Fibroblast of lung (primary cell): ENCODE results near the gene LSAMP. TPM values are rescaled to one million over a fixed set of nuclear protein-coding genes. Genes with fewer than 3 reads are reported as not detected.

Experiments
- DNase-seq, 2 donors: peaks; one replicate each; pipeline versions ENCODE4 v3.0.0 to v3.0.0-alpha.2; 2010; ENCODE audit warnings: low read depth in 2 of 2
- H2AFZ ChIP-seq: 2 replicates; pipeline ENCODE4 v1.5.1; 2012; ENCODE audit warnings: low read length, control low read depth, inconsistent platforms
- H3K27ac ChIP-seq: 2 replicates; pipeline ENCODE4 v1.5.1; 2011; ENCODE audit warnings: low read length, control low read depth; ENCODE audit not compliant: insufficient read depth
- H3K27me3 ChIP-seq: 2 replicates; pipeline ENCODE4 v1.5.1; 2011; ENCODE audit warnings: mild to moderate bottlenecking, low read length; ENCODE audit not compliant: control insufficient read depth, insufficient read depth
- H3K36me3 ChIP-seq: 2 replicates; pipeline ENCODE4 v1.5.1; 2011; ENCODE audit warnings: low read length; ENCODE audit not compliant: control insufficient read depth, insufficient read depth
- H3K4me1 ChIP-seq: 2 replicates; pipeline ENCODE4 v1.5.1; 2011; ENCODE audit warnings: low read length; ENCODE audit not compliant: control insufficient read depth, insufficient read depth; ENCODE audit errors: extremely low read depth
- H3K4me2 ChIP-seq: 2 replicates; pipeline ENCODE4 v1.5.1; 2011; ENCODE audit warnings: low read length, control low read depth; ENCODE audit not compliant: insufficient read depth; ENCODE audit errors: extremely low read depth
- H3K4me3 ChIP-seq, 4 experiments: fragments of 200-600 bp in 1 of 4; sonication (generic) in 1 of 4; replicated peaks in 1 of 4; 2 replicates each; pipeline ENCODE4 v1.5.1; 2011 to 2016; ENCODE audit warnings: low read length in 4 of 4, low read depth in 3 of 4, mild to moderate bottlenecking in 3 of 4, control low read depth in 2 of 4, inconsistent platforms in 1 of 4, mixed read lengths in 1 of 4; ENCODE audit not compliant: insufficient read depth in 1 of 4; ENCODE audit errors: control extremely low read depth in 1 of 4
- H3K79me2 ChIP-seq: 2 replicates; pipeline ENCODE4 v1.5.1; 2012; ENCODE audit warnings: mild to moderate bottlenecking, low read length, inconsistent platforms; ENCODE audit not compliant: control insufficient read depth, insufficient read depth
- H3K9ac ChIP-seq: 2 replicates; pipeline ENCODE4 v1.5.1; 2011; ENCODE audit warnings: mild to moderate bottlenecking, low read length, control low read depth; ENCODE audit not compliant: insufficient read depth
- H3K9me3 ChIP-seq: 2 replicates; pipeline ENCODE4 v1.5.1; 2012; ENCODE audit warnings: low read depth, low read length; ENCODE audit not compliant: control insufficient read depth, insufficient read depth
- H4K20me1 ChIP-seq: 2 replicates; pipeline ENCODE4 v1.5.1; 2011; ENCODE audit warnings: low read length; ENCODE audit not compliant: control insufficient read depth, insufficient read depth; ENCODE audit errors: extremely low read depth
- CTCF ChIP-seq, 2 donors: IDR thresholded peaks in 1 of 2; conservative IDR thresholded peaks in 1 of 2; 1 replicate in 1 of 2; 2 replicates in 1 of 2; pipeline ENCODE4 v1.5.1; 2011 to 2012; ENCODE audit warnings: low read length in 2 of 2, control low read depth in 1 of 2, inconsistent platforms in 1 of 2, low read depth in 1 of 2, mild to moderate bottlenecking in 1 of 2
- EZH2 ChIP-seq: IDR thresholded peaks from 2 replicates; pipeline ENCODE4 v1.5.1; 2012; ENCODE audit warnings: low read length, control low read depth, mild to moderate bottlenecking; ENCODE audit errors: missing control alignments
- polyA plus RNA-seq, 2 donors: library from polyadenylated mRNA; depleted of rRNA in 1 of 2; stranded (reverse) in 1 of 2; unstranded in 1 of 2; fragments of >200 nt; gene quantifications; 2 replicates each; pipeline ENCODE4 v1.2.1, GENCODE V29; 2011 to 2012; ENCODE audit warnings: missing spikeins in 1 of 2
- total RNA-seq: library from RNA; depleted of rRNA; stranded (reverse); fragments of >200 nt; gene quantifications from 2 replicates; pipeline ENCODE4 v1.2.1, GENCODE V29; 2014

Gene LSAMP
- total and polyA plus RNA-seq, 2 donors (not counting 1 experiment from before 2014, with no cell fraction given): 4.8 to 5.9 TPM

GRCh38 chr3:116145613-116146012 lies 299.7 kb downstream of the LSAMP start:
- Histone ChIP-seq H3K27ac (no peak overlapping the region), H4K20me1 (no peaks in the 10 kb centered on the region), H3K27me3 (no peaks in the 10 kb centered on the region), H3K4me1 (no peaks in the 10 kb centered on the region), H3K9me3 (no peaks in the 10 kb centered on the region), H3K9ac (no peak overlapping the region), H3K4me3 (no peak overlapping the region), H3K79me2 (no peaks in the 10 kb centered on the region), H3K4me2 (no peak overlapping the region), H3K36me3 (no peaks in the 10 kb centered on the region), H2AFZ (no peak overlapping the region)
- TF ChIP-seq EZH2: no peak
- DNase-seq: no peak

- peak; percentile 32 to 55 for DNase-seq
- no peaks in the 10 kb centered on the region for H3K79me2 ChIP-seq
- no peak overlapping the region for H3K4me3 ChIP-seq
- no peak overlapping the region for H3K9ac ChIP-seq
- H3K9me3 ChIP-seq: no peaks in the 10 kb centered on the region
- H3K4me2 ChIP-seq: no peak overlapping the region
- H4K20me1 ChIP-seq: no peaks in the 10 kb centered on the region
- H3K27me3 ChIP-seq: no peaks in the 10 kb centered on the region
- H3K4me1 ChIP-seq: no peaks in the 10 kb centered on the region
- H2AFZ ChIP-seq: no peak overlapping the region
- H3K27ac ChIP-seq: no peak overlapping the region
- TF ChIP-seq CTCF (conservative IDR thresholded peaks at IDR 0.05 in 1 of 2, IDR thresholded peaks at IDR 0.05 in 1 of 2; ENCODE audit: low read depth in 1 of 2, low read length in 2 of 2): no peak
- no peak for TF ChIP-seq EZH2
- H3K36me3 ChIP-seq: no peaks in the 10 kb centered on the region
Measured at GRCh38 chr3:116141724-116142123, 303.6 kb downstream of the LSAMP start.

GRCh38 chr3:116140100-116140689 lies 305.1 kb downstream of the LSAMP start:
- Histone ChIP-seq H3K27ac (no peak overlapping the region), H3K4me3 (no peak overlapping the region), H3K79me2 (no peaks in the 10 kb centered on the region), H3K9me3 (no peaks in the 10 kb centered on the region), H3K36me3 (no peaks in the 10 kb centered on the region), H4K20me1 (no peaks in the 10 kb centered on the region), H3K9ac (no peak overlapping the region), H2AFZ (no peak overlapping the region), H3K27me3 (no peaks in the 10 kb centered on the region), H3K4me2 (no peak overlapping the region), H3K4me1 (no peaks in the 10 kb centered on the region)
- peak; percentile 32 to 72 for DNase-seq
- TF ChIP-seq EZH2: no peak
- TF ChIP-seq CTCF (conservative IDR thresholded peaks at IDR 0.05 in 1 of 2, IDR thresholded peaks at IDR 0.05 in 1 of 2; ENCODE audit: low read depth in 1 of 2, low read length in 2 of 2): peak; percentile 25 to 85
